ENCODE measurements around the gene PTPN3. TPM values are rescaled to one million over a fixed set of nuclear protein-coding genes. Genes with fewer than 3 reads are reported as not detected.

PTPN3 gene
- total RNA-seq, 2 donors from 2014 or later: 11.0 to 16.3 TPM

- WGBS: 89% methylated on average over 13 of the region's 13 CpGs
- H3K36me3 ChIP-seq: no peaks in the 10 kb centered on the region
These were observed 116.9 kb downstream of the PTPN3 start for GRCh38 chr9:109381011-109381729.

GRCh38 chr9:109379513-109379912 lies 118.6 kb downstream of the PTPN3 start:
- Histone ChIP-seq H3K27me3 (replicated peaks; ENCODE audit: insufficient read depth) (no peaks in the 10 kb centered on the region), H3K27ac (peak overlapping the region in 1 of 2 donors; percentile 16), H3K4me3 (no peak overlapping the region), H3K9me3 (no peaks in the 10 kb centered on the region), H3K36me3 (no peaks in the 10 kb centered on the region), H3K4me1 (replicated peaks) (no peaks in the 10 kb centered on the region)
- intact Hi-C loops (cut with DNase I): no loop called here
- 57% methylated on average over 7 of the region's 7 CpGs for WGBS
- no peak for DNase-seq (ENCODE audit: low spot score)
- TF ChIP-seq POLR2AphosphoS5 (IDR thresholded peaks at IDR 0.05): no peak
- TF ChIP-seq, protein P1, sequence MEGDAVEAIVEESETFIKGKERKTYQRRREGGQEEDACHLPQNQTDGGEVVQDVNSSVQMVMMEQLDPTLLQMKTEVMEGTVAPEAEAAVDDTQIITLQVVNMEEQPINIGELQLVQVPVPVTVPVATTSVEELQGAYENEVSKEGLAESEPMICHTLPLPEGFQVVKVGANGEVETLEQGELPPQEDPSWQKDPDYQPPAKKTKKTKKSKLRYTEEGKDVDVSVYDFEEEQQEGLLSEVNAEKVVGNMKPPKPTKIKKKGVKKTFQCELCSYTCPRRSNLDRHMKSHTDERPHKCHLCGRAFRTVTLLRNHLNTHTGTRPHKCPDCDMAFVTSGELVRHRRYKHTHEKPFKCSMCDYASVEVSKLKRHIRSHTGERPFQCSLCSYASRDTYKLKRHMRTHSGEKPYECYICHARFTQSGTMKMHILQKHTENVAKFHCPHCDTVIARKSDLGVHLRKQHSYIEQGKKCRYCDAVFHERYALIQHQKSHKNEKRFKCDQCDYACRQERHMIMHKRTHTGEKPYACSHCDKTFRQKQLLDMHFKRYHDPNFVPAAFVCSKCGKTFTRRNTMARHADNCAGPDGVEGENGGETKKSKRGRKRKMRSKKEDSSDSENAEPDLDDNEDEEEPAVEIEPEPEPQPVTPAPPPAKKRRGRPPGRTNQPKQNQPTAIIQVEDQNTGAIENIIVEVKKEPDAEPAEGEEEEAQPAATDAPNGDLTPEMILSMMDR (IDR thresholded peaks at IDR 0.05): no peak
- no peak for TF ChIP-seq POLR2A (IDR thresholded peaks at IDR 0.05)

More at GRCh38 chr9:109381011-109381729, 116.9 kb downstream of the PTPN3 start:
- H3K9me3 ChIP-seq: no peaks in the 10 kb centered on the region
- no peak overlapping the region for H3K4me3 ChIP-seq
- no peaks in the 10 kb centered on the region for H3K4me1 ChIP-seq (replicated peaks)
- H3K27me3 ChIP-seq (replicated peaks; ENCODE audit: insufficient read depth): no peaks in the 10 kb centered on the region
- no peak for DNase-seq (ENCODE audit: low spot score)
- TF ChIP-seq, protein P1 (IDR thresholded peaks at IDR 0.05): no peak
- TF ChIP-seq POLR2A (IDR thresholded peaks at IDR 0.05) (no peak), POLR2AphosphoS5 (IDR thresholded peaks at IDR 0.05) (no peak)
- no peak overlapping the region for H3K27ac ChIP-seq
- intact Hi-C loops (cut with DNase I): no loop called here

DNA sequence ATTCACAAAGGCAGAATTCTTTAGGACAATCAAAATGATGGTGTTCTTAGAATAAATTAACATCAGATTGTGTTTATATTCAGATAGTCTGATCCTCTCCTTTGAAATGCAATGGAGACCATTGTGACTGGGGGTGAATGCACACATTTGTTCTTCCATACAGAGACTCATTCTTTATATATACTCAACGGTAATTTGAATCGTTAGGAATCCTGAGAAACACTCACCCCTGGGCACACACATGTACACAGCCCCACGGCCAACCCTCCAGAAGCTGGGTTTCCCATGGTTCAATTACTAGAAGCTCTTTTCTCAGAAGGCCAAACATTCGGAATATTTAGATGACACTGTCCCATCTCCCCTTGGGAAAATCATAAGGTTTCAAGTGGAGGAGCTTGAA lies 119.8 kb downstream of the PTPN3 start:
- Histone ChIP-seq H3K36me3 (no peaks in the 10 kb centered on the region), H3K4me1 (replicated peaks) (no peaks in the 10 kb centered on the region), H3K4me3 (no peak overlapping the region), H3K27ac (no peak overlapping the region), H3K9me3 (no peaks in the 10 kb centered on the region), H3K27me3 (replicated peaks; ENCODE audit: insufficient read depth) (no peaks in the 10 kb centered on the region)
- no peak for DNase-seq (ENCODE audit: low spot score)
- TF ChIP-seq POLR2A (IDR thresholded peaks at IDR 0.05) (no peak), POLR2AphosphoS5 (IDR thresholded peaks at IDR 0.05) (no peak)
- TF ChIP-seq, protein P1 (IDR thresholded peaks at IDR 0.05): no peak
- WGBS: 91% methylated on average over 4 of the region's 4 CpGs
- intact Hi-C loops (cut with DNase I): no loop called here

DNA sequence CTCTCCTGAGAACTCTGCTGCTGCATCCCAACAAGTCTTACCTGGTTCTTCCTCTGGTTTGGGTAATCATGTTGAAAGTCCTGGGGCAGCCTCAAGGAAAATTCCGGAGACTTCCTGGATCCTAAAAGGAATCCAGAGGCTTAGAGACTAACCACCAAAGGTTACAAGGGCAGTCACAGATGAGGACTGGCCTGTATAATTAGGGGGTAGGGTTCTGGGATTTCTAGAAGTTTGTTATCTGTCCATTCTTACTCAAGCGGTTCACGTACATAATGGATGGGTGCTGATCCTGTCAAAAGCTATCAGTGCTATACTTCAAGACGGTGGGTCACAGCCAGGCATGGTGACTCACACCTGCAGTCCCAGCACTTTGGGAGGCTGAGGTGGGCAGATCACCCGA lies 125.9 kb downstream of the PTPN3 start:
- DNase-seq (ENCODE audit: low spot score): no peak
- Histone ChIP-seq H3K9me3 (no peaks in the 10 kb centered on the region), H3K4me1 (replicated peaks) (no peaks in the 10 kb centered on the region), H3K27me3 (replicated peaks; ENCODE audit: insufficient read depth) (no peaks in the 10 kb centered on the region), H3K36me3 (no peaks in the 10 kb centered on the region), H3K27ac (no peak overlapping the region), H3K4me3 (no peak overlapping the region)
- 94% methylated on average over 5 of the region's 5 CpGs for WGBS
- no peak for TF ChIP-seq POLR2AphosphoS5 (IDR thresholded peaks at IDR 0.05)
- TF ChIP-seq, protein P1 (IDR thresholded peaks at IDR 0.05): no peak
- no peak for TF ChIP-seq POLR2A (IDR thresholded peaks at IDR 0.05)
- intact Hi-C loops (cut with DNase I): no loop called here

DNA sequence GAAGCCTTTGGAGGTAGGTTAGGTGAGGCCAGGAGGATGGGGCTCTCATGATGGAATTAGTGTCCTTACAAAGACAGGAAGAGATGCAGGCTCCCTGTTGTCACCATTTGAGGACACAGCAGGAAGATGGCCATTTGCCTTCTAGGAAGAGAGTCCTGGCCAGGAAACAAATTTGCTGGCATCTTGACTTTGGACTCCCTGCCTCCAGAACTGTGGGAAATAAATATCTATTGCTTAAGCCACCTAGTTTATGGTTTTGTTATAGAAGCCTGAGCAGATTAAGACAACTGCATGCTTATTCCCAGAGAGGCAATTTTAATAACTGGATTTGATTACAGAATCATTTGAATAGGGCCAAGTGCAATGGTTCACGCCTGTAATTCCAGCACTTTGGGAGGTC lies 126.7 kb downstream of the PTPN3 start:
- no peak for DNase-seq (ENCODE audit: low spot score)
- Histone ChIP-seq H3K9me3 (no peaks in the 10 kb centered on the region), H3K4me3 (no peak overlapping the region), H3K27ac (no peak overlapping the region), H3K4me1 (replicated peaks) (no peaks in the 10 kb centered on the region), H3K27me3 (replicated peaks; ENCODE audit: insufficient read depth) (no peaks in the 10 kb centered on the region), H3K36me3 (no peaks in the 10 kb centered on the region)
- 95% methylated on average over 1 of the region's 1 CpG for WGBS
- TF ChIP-seq, protein P1 (IDR thresholded peaks at IDR 0.05): no peak
- TF ChIP-seq POLR2A (IDR thresholded peaks at IDR 0.05): no peak
- intact Hi-C loops (cut with DNase I): no loop called here
